Astrocyte of the hippocampus (primary cell): Measurements from ENCODE around the gene CTSC.

ENCODE experiments used
- DNase-seq: peaks from one replicate; pipeline ENCODE4 v3.0.0; 2011; ENCODE audit warnings: low read depth, low spot score

The CTSC gene

GRCh38 chr11:88337181-88337986 is at the start of gene CTSC:
Gene CTSC, minus strand, starts transcription at chr11:88337736. Its CDS starts 64 bp downstream, at chr11:88337672.
- peak; percentile 93 for DNase-seq

DNA sequence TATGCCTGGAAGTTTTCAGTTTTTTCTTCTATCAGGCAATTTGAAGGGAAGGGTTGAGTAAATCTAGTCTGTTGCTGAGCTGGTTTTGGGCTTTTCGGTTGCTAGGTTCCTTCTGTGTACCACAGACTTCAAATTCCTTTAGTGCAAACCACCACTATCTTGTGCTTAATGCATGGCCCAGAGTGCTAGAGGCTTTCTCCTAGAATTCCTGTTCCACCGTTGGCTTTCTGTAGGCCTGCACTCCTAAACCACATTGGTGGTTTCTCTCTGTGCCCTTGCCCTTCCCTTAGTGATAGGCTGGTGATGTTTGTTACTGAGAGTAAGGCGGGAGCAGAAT is 47.1 kb upstream of the CTSC start:
- peak; percentile 79 for DNase-seq

GRCh38 chr11:88384004-88384668 is 46.6 kb upstream of the CTSC start:
- DNase-seq = peak; percentile 61

GRCh38 chr11:88383447-88383846 is 45.9 kb upstream of the CTSC start:
- DNase-seq = no peak

DNA sequence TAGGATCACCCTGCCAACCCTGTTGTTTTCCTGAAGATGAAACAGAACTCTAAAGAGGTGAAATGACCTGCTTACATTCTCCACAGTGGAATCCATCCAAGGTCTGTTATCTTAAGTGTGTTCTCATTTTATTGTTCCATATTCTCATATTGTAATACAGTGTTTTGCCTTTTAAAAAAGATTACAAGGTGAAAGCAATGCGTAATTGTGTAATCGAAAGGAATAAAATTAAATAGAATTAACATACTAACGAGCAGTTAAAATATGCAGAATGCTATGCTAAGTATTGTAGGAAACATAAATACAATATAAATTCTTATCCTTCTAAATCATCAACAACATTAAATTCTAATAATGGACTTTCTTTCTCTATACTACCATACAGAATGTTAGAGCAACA is 41.6 kb upstream of the CTSC start:
- no peak for DNase-seq

DNA sequence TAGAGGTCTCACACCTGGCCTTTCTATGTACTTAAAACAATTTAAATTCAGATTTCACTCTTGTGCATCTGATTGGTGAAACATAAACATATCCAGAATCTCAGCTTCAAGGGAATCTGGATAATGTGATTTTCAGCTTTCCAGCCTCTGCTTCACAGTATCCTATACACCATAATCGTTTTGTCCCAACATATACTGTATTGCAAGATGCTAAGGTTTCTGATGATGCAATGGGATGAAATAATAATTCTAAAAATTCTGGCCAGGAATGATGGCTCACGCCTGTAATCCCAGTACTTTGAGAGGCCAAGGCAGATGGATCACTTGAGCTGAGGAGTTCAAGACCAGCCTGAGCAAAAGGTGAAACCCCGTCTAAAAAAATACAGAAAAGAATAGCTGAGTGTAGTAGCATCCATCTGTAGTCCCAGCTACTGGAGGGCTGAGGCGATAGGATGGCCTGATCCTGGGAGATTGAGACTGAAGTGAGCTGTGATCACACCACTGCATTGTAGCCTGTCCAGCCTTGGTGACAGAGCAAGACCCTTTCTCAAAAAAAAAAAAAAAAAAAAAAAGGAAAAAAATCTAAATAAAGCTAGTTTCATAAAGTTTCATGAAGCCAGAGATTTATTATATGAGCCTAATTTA is 41.0 kb upstream of the CTSC start:
- DNase-seq = no peak

DNA sequence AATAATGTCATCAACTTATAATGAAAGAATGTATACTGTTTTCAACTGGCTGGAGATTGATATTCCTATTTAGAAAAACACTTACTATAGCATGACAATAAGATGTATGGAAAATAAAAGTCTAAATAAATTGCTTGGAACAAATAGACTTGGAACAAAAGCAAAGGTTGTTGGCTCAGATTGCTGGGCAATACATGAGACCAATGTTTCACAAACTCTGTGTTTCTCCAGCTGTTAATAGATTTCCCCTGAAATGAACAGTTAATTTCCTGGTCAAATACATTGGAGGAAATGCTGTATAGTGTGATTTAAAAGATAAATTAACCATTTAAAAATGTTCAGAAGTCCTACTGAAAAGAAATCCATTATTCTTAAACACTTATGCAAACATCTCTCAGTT is 40.1 kb upstream of the CTSC start:
- no peak for DNase-seq

DNA sequence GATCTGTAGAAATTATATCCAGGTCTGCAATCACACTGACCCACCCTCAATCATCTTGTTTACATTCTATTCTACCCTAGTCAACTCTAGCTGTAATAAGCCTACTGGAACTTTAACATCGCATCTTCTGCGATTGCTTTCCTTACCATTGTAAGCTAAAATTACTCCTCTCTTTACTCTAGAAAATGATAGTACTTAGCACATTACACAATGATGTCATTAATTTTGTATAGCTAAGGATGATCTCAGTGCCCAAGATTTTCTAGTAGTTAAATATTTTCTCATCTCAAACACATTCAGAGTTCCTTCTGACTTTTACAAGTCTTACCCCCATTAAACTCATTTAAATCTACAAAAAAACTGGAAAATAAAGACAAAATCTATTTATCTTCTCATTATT is 39.6 kb upstream of the CTSC start:
- DNase-seq = no peak

DNA sequence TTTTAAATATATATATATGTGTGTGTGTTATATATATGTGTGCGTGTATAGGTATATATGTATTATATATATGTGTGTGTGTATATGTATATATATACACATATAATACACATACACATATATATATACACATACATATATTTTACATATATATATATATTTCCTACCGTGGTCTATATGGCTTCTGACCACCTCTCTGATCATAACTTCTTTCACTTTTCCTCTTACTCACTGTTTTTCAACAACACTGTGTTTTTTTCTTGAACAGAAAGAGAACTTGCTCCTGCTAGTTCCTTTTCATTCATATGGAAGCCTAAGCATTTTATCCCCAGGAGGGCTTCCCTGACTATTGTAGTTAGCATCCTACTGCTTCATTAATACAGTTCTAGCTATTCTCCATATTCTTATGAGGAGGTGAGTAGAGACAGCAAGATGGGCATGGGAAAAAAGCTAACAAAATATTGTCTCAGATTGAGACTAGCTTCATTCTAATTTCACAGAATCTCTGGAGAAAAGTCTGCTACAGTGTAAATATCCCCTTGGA is 38.5 kb upstream of the CTSC start:
- no peak for DNase-seq

- no peak for DNase-seq
These were observed 33.2 kb upstream of the CTSC start for GRCh38 chr11:88370782-88371181.

DNA sequence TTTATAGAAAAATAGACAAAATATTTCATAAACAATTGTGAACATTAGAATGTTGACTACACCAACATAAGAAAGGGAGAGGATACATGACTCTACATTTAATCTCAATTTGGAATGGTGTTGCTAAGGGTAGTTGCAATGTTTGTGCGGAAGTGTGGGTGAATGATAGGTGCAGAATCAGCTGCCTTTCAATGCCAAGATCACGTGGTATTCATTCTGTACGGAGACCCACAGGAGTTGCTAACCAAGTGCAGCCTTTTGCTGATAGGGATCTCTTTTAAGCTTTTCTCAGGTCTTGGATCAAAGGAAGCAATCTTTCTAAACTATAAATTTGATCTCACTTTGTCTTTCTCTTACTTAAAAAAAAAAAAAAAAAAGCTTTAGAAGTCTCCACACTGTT is 29.8 kb upstream of the CTSC start:
- no peak for DNase-seq

DNA sequence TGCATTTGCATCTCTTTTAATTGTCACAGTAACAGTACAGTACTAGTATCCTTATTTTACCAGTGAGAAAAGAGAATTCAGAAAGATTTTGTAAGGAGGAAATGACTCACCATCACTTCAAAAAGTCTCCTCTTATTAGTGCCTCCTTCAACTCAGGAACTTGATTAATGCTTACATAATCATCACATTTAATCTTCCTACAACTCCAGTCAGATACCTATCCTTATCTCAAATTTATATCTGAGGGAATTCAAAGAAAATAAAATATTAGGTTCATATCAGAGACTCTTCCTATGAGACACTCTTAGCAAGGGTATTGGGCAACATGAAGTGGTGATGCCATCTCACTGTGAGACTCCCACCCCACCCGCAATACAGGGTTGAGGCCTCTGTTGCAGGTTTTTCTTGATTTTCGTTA is 26.1 kb upstream of the CTSC start:
- DNase-seq = no peak

DNA sequence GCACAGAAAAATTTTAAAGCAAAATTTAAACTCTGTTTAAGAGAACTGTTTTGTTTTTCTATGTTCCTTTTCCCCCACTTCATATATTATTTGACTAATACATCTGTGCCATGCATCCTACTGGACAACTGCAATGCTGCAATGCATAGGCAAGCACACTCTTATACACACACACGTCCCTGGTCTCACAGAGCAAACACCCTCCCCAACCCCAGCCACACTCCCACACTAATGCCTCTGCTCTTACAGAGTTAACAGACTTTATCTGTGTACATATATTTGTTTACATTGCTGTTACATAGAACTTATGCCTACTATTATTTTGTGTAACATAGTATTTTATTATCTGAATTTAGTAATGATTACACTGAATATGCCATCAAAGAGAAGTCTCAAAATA is 25.5 kb upstream of the CTSC start:
- no peak for DNase-seq

DNA sequence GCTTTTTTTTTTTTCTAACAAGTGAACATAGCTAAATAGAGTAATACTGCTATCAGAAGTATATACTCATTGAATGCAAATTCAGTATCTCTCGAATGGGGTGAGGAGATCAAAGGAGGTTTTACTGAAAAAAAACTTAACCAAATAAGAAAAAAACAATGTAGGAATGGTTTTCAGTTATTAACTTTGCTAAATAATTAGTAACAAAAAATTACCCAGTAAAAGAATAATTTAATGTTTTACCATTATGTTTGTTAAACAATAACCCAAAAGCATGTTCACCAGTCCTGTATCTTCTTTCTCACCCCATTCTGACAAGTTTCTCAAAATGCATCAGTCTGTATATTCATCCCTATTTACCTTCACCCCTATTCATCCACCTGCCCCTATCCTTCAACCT is 22.6 kb upstream of the CTSC start:
- DNase-seq = no peak

- DNase-seq = no peak
These were observed 22.0 kb upstream of the CTSC start for GRCh38 chr11:88359541-88359940.

GRCh38 chr11:88359114-88359513 is 21.6 kb upstream of the CTSC start:
- no peak for DNase-seq

DNA sequence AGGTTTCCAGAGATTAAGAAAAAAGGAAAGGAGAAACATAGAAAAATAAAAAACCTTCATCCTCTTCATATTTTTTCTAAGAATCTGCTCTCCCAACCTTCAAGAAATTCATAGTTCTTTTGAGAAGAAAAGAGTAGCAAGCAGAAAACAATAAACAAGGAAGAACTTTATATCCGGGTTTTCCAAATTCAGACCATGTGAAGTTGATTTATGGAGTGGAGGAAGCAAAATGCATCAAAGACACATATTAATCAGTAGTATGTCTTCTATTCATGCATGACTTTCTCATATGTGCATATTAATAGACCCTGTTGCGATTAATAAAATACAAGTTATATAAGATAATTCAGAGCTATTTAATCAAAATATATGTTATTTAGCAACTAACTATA is 20.5 kb upstream of the CTSC start:
- DNase-seq = no peak

DNA sequence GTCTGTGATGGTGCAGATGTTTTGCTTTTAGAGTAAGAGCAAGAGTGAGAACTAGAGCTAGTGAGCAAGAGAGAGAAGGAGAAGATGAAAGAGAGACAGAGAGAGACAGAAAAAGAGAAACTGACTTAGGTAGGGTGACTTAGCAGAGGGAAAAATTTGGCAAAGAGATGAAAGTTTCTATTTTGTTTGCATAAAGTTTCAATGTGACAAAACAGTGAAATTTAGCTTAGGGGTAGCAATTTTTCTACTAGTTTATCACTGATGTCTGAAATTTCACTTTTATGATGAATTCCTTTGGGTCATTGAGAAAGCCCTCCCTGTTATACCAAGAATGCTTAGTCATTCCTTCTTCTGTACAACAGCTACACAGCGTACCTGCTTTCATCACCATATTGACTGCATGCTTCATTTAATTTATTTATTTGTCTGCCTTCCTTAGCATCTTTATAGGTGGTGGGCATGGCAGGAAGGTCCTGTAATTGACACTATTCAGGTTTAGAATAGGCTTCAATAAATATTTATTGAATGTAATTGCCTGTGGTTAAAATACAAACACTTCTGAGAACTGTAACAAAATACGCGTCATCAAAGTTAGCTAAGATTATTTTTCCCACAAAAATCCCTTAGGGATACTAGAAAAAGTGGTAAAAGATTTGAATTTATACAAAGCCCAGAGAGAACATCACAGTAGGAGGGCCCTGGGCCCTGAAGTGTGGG is 19.9 kb upstream of the CTSC start:
- peak; percentile 28 for DNase-seq

DNA sequence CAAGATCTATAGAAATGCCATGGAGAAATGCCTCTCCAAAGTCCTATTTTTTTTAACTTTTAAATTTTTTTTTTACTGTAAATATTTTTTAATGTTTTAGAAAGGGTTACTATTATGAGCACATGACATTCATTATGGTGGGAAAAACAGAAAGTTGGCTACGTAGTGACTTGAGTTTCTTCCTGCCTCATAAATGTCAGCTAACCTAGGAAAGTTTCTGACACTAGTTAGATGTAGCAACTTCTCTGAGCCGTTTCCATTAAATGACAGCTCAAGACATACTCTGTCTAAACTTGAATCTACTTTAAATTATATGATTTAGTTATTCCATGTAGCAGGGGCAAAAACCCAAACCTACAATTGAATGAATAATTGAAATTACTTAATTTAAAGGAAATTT is 18.4 kb upstream of the CTSC start:
- no peak for DNase-seq

GRCh38 chr11:88354912-88355311 is 17.4 kb upstream of the CTSC start:
- DNase-seq = no peak

DNA sequence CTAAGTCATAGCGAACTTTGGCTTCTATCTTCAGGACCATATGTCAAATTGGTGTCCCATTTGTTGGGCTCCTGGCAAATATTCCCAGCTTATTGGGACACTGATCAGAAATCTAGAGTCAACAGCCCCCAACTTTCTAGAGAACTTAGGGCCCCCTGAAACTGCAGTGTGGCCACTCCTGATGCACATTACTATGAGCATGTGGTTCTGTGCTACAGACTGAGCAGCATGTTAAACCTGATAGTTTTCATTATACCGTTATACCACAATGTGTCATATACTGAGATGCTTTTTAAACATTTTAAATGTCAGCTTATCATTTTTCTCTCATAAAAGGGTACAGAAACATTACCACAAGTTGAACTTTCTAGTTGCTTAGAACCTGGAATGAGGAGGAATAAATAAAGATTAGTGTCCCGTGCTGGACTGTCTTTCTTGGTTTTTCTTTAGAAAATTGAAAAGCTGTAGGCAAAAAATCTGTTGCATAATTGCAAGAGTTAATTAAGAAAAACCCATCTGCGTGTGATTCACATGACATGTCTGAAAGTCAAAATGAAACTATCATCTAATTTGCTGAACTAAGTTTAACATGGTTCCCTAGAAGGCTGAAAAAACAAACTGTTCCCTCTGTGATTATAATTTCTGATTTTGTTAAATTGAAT is 16.4 kb upstream of the CTSC start:
- no peak for DNase-seq

DNA sequence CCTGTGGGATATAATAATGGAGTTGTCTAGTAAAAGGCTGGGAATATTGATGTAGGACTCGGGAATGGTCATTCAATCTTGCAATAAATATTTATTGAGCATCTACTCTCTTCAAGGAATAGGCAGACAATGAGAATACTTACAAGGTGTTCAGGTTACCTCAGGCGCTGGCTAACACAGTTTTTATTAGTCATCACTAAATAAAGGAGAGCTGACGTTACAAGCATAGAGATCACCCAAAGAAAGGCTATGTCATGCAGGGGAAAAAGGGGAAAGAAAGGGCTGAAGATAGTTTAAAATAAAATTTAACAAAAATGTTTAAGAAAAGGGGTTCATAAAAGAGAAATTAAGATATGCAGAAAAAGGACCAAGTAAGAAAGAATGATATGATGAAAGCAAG is 15.8 kb upstream of the CTSC start:
- no peak for DNase-seq
